Cerebellar cortex (tissue), 1 donor: ENCODE results near the gene MUC4.
"Not testable (repeated sequence)": the region's sequence is repeated elsewhere in the genome, so short reads cannot be mapped to it uniquely, and the experiment has no call there.

ENCODE experiments used
- DNase-seq: peaks from one replicate; pipeline ENCODE4 v3.0.0-alpha.2; 2015; ENCODE audit warnings: low spot score

The MUC4 gene

DNA sequence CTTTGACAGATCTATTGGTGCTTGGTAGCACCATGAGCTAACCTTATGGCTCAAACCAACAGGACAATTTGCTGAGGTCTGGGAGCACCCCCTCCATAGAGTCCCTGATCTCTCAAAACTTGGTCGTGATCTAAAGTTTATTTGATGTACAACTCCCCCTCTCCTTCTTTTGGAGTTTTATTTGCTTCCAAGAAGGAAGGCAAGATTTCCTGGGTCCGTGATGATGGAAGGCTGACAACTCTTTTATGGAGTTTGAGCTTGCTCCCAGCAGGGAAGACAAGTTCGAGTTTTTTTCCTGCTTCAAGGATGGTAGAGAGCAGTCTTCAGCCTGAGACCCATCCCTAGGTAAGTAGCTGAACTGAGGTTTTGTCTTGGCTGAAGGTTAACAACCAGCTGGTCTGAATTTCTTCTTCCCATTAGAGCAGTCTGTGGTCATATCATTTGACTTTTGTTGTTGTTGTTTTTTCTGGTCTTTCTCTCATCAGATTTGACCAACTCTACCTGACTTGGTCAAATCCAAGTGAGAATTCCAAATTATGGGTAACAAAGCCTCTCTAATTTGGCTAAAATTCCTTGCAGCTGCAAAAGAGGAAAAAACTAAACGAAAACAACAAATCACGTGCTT, 93.8 kb downstream of the MUC4 start:
- DNase-seq: no peak

DNA sequence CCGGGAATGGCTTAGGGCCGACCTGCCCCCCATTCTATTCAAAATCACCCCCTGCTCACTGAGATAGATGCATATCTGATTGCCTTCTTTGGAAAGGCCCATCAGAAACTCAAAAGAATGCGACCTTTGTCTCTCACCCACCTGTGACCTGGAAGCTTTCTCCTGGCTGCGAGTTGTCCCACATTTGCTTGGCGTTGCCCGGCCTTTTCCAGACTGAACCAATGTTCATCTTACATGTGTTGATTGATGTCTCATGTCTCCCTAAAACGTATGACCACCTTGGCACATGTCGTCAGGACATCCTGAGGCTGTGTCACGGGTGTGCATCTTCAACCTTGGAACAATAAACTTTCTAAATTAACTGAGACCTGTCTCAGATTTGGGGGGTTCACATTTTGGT, 94.3 kb downstream of the MUC4 start:
- peak; percentile 54 for DNase-seq

- DNase-seq: no peak
These were observed 96.0 kb downstream of the MUC4 start for GRCh38 chr3:195715583-195716266.

- DNase-seq: no peak
These were observed 96.6 kb downstream of the MUC4 start for GRCh38 chr3:195715134-195715533.

DNA sequence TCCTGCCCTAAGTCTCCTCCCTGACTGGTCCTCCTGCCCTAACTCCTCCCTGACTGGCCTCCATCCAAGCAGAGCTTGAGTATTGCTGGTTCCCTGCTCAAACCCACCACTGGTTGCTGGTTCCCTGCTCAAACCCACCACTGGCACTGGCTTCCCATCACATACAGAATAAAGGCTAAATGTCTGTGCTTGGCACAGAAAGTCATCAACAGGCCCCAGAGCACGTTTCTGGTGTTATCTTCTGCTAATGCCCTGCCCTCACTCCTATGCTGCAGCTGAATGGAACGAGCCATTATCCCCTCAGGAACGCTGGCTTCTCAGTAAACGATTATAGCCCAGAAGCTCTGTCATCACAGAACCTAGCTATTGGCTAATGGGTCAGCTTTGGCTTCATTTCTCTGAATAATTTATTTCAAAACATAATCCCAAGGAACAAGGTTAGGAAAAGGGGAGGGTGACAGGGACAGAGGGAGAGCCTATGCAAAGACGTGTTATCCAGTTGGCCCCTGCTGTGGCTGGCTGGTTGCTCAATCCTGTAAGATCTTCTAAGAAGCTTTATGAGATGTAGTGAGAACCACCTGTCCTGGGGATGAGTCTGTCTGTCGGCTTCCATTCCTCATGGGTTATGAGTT, 97.2 kb downstream of the MUC4 start:
- DNase-seq: no peak

DNA sequence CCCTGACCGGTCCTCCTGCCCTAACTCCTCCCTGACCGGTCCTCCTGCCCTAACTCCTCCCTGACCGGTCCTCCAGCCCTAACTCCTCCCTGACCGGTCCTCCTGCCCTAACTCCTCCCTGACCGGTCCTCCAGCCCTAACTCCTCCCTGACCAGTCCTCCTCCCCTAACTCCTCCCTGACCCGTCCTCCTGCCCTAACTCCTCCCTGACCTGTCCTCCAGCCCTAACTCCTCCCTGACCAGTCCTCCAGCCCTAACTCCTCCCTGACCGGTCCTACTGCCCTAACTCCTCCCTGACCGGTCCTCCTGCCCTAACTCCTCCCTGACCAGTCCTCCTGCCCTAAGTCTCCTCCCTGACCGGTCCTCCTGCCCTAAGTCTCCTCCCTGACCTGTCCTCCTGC, 98.6 kb downstream of the MUC4 start:
- not testable (repeated sequence) for DNase-seq

DNA sequence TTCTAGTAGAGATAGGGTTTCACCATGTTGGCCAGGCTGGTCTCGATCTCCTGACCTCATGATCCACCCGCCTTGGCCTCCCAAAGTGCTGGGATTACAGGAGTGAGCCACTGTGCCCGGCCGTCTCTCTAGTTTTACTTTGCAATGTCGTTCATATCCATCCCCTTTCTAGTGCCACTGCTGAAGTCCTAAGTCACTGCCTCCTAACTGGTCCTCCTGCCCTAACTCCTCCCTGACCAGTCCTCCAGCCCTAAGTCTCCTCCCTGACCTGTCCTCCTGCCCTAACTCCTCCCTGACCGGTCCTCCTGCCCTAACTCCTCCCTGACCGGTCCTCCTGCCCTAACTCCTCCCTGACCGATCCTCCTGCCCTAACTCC, 99.2 kb downstream of the MUC4 start:
- not testable (repeated sequence) for DNase-seq

DNA sequence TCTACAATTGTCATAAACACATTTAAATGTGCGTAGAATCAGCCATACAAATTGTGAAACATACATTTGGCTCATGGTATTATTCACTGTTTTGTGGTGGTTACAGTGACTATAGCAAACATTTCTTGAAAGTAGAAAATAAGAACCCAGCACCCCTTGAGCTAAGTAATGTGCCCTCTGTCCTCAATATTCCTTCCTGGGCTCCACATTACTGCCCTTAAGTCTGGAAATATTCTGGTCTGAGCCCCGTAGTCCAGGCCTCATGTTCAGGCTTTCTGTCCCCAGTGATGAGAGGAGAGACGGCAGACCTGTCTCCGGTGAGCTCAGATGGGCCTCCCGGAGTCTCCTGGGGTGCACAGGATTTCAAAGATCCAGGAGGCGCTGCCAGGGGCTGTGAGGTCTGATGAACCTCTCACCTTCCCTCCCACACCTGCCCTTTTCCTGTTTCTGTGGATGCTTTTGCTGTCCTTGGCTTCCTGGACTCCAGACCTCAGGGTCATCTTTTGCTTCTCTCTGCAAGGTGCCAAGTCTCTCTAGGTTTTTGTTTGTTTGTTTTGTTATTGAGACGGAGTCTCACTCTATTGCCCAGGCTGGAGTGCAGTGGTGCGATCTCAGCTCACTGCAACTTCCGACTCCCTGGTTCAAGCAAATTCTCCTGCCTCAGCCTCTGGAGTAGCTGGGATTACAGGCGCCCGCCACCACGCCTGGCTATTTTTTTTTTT, 99.8 kb downstream of the MUC4 start:
- DNase-seq: no peak

GRCh38 chr3:195711091-195711812, 100.5 kb downstream of the MUC4 start:
- peak; percentile 86 for DNase-seq

DNA sequence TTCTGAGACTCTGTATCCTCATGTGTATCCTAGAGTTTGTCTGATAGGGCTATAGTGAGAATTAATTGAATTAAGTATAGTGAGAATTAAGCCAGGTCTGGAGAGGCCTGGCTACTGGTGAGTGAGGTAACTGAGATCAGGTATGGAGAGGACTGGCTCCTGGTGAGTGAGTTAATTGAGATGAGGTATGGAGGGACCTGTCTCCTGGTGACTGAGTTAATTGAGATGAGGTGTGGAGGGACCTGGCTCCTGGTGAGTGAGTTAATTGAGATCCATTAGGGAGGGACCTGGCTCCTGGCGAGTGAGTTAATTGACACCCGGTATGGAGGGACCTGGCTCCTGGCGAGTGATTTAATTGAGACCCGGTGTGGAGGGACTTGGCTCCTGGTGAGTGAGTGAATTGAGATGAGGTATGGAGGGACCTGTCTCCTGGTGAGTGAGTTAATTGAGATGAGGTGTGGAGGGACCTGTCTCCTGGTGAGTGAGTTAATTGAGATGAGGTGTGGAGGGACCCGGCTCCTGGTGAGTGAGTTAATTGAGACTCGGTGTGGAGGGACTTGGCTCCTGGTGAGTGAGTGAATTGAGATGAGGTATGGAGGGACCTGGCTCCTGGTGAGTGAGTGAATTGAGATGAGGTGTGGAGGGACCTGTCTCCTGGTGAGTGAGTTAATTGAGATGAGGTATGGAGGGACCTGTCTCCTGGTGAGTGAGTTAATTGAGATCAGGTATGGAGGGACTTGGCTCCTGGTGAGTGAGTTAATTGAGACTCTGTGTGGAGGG, 101.4 kb downstream of the MUC4 start:
- peak; percentile 92 for DNase-seq

- DNase-seq: no peak
These were observed 102.0 kb downstream of the MUC4 start for GRCh38 chr3:195709676-195710085.

- DNase-seq: no peak
These were observed 102.9 kb downstream of the MUC4 start for GRCh38 chr3:195708626-195709481.

GRCh38 chr3:195708061-195708460, 103.7 kb downstream of the MUC4 start:
- no peak for DNase-seq

GRCh38 chr3:195705081-195705991, 106.4 kb downstream of the MUC4 start:
- DNase-seq: no peak

DNA sequence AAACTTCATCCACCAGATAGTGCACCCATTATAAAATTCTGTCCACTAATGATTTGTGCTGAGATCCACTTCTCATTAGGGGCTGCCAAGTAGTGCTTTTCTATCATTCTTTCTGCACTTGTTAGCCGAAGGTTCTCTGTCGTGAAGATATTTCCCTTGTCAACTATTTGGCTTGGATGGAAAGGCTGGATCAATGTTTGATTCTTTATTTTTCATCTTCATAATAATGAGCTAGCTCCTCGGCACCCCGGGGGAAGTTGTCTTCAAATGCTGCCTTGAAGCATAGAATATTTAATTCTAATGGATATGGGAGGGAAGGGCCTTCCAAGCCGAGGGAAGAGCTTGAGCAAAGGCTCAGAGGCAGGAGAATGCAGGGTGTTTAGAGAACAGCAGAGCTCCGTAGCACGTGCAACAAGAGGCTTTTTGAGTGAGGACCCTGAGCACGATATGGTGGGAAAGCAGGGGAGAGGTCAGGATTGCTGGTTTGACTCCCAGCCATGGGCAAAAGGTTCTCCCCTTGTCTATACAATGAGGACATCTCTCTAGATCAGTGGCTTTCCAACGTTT, 107.2 kb downstream of the MUC4 start:
- DNase-seq: no peak

DNA sequence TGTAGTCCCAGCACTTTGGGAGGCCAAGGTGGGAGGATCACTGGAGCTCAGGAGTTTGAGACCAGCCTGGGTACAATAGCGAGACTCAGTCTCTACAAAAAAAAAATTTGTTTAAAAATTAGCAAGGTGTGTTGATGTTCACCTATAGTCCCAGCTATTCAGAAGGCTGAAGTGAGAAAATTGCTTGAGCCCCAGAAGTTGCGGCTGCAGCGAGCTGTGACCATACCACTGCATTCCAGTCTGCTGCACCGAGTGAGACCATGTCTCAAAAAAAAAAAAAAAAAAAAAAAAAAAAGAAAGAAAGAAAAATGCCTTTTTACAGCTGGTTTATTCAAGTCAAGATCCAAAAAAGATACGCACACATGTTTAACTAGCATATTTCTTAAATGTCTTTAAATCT, 108.0 kb downstream of the MUC4 start:
- no peak for DNase-seq

DNA sequence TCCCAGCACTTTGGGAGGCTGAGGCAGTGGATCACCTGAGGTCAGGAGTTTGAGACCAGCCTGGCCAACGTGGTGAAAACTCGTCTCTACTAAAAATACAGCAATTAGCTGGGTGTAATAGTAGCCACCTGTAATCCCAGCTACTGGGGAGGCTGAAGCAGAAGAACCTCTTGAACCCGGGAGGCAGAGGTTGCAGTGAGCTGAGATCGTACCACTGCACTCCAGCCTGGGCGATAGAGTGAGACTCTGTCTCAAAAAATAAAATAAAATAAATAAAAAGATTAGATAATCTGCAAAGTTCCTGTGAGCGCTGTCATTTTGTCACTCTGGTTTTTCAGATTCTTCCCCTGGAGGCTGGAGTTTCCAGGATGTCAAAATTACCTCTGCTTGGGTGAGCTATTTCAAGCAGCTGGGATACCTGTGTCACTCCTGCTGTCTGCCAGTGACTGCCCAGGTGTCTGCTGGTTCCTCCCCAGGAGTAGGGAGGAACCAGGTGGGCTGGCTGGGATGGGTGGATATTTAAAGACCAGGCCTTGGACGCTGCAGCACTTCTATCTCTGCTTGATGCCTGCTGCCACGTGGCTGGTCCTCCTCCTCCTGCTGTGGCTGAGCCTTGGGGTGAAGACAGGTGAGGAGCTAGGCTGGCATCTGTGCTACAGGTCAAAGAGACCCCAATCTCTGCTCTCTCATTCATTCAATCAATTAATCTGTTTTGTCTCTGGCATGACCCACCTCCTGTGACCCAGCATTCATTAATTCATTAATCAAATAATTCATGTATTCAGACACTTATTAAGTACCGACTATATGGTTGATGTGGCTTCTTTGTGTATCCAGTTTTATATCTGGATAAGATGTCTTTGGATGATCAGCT, 110.5 kb downstream of the MUC4 start:
- DNase-seq: no peak

GRCh38 chr3:195700319-195700718, 111.4 kb downstream of the MUC4 start:
- DNase-seq: no peak
